ENCODE data around the gene DFFA. TPM values are rescaled to one million over a fixed set of nuclear protein-coding genes. Genes with fewer than 3 reads are reported as not detected.

The DFFA gene
- total RNA-seq, 1 experiment from 2014 or later = 52.0 TPM

GRCh38 chr1:10504249-10504648 is 31.9 kb upstream of the DFFA start:
- H3K9me3 ChIP-seq (ENCODE audit: low read length) = no peaks in the 10 kb centered on the region
- no peak for DNase-seq
- no peak overlapping the region for H2AFZ ChIP-seq (ENCODE audit: low read length)
- H3F3A ChIP-seq (ENCODE audit: low read length, unreplicated experiment) = no peaks in the 10 kb centered on the region
- ChIA-PET CTCF (no interaction called here), POLR2A (ENCODE audit: unreplicated experiment) (no interaction called here)
- intact Hi-C loops (cut with micrococcal nuclease) = no loop called here
- no peak for ATAC-seq
- TF ChIP-seq, protein P1, sequence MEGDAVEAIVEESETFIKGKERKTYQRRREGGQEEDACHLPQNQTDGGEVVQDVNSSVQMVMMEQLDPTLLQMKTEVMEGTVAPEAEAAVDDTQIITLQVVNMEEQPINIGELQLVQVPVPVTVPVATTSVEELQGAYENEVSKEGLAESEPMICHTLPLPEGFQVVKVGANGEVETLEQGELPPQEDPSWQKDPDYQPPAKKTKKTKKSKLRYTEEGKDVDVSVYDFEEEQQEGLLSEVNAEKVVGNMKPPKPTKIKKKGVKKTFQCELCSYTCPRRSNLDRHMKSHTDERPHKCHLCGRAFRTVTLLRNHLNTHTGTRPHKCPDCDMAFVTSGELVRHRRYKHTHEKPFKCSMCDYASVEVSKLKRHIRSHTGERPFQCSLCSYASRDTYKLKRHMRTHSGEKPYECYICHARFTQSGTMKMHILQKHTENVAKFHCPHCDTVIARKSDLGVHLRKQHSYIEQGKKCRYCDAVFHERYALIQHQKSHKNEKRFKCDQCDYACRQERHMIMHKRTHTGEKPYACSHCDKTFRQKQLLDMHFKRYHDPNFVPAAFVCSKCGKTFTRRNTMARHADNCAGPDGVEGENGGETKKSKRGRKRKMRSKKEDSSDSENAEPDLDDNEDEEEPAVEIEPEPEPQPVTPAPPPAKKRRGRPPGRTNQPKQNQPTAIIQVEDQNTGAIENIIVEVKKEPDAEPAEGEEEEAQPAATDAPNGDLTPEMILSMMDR (conservative IDR thresholded peaks at IDR 0.05; ENCODE audit: low read depth, low read length) = no peak
- TF ChIP-seq EZH2 (IDR thresholded peaks at IDR 0.05; ENCODE audit: low read length, unreplicated experiment) (no peak), EZH2phosphoT487 (IDR thresholded peaks at IDR 0.05; ENCODE audit: borderline replicate concordance, low read length) (no peak)
- no peak overlapping the region for H3K27ac ChIP-seq (ENCODE audit: low read length)
- H3K79me2 ChIP-seq (ENCODE audit: low read length) = peaks cover 80% of the 10 kb centered on the region
- H3K4me3 ChIP-seq (ENCODE audit: low read length) = no peak overlapping the region
- peaks cover 14% of the 10 kb centered on the region for H3K4me1 ChIP-seq (ENCODE audit: insufficient read depth, low read length)
- H4K20me1 ChIP-seq (ENCODE audit: low read length) = no peaks in the 10 kb centered on the region
- H3K9ac ChIP-seq (ENCODE audit: low read length) = no peak overlapping the region
- no peak overlapping the region for H3K4me2 ChIP-seq (ENCODE audit: low read length)
- no peaks in the 10 kb centered on the region for H3K27me3 ChIP-seq (ENCODE audit: low read length)
- H3K9me2 ChIP-seq (replicated peaks; ENCODE audit: low read length) = no peaks in the 10 kb centered on the region
- no TSS peak for BruUV-seq (replicated peaks)
- H3K36me3 ChIP-seq (ENCODE audit: low read depth, low read length) = no peaks in the 10 kb centered on the region

GRCh38 chr1:10502206-10502605 is 29.9 kb upstream of the DFFA start:
- ATAC-seq (no peak), DNase-seq (no peak)
- H3F3A ChIP-seq (ENCODE audit: low read length, unreplicated experiment) = no peaks in the 10 kb centered on the region
- no peaks in the 10 kb centered on the region for H3K9me2 ChIP-seq (replicated peaks; ENCODE audit: low read length)
- no peak overlapping the region for H2AFZ ChIP-seq (ENCODE audit: low read length)
- intact Hi-C loops (cut with micrococcal nuclease) = no loop called here
- 0 out of 2 replicates have a peak, but pooled peaks cover 3% of the 10 kb centered on the region for H4K20me1 ChIP-seq (ENCODE audit: low read length)
- ChIA-PET CTCF (interaction anchor here (0.6 kb wide), 2 partner anchors 8 to 466 kb away, joined by 3 to 6 read pairs; no protein-coding TSS in a partner anchor), POLR2A (ENCODE audit: unreplicated experiment) (no interaction called here)
- no peak overlapping the region for H3K9ac ChIP-seq (ENCODE audit: low read length)
- TF ChIP-seq EZH2phosphoT487 (IDR thresholded peaks at IDR 0.05; ENCODE audit: borderline replicate concordance, low read length) (no peak), EZH2 (IDR thresholded peaks at IDR 0.05; ENCODE audit: low read length, unreplicated experiment) (no peak)
- TF ChIP-seq, protein P1 (conservative IDR thresholded peaks at IDR 0.05; ENCODE audit: low read depth, low read length) = no peak
- H3K9me3 ChIP-seq (ENCODE audit: low read length) = no peaks in the 10 kb centered on the region
- no TSS peak for BruUV-seq (replicated peaks)
- peaks cover 81% of the 10 kb centered on the region for H3K79me2 ChIP-seq (ENCODE audit: low read length)
- H3K4me2 ChIP-seq (ENCODE audit: low read length) = no peak overlapping the region
- H3K27me3 ChIP-seq (ENCODE audit: low read length) = no peaks in the 10 kb centered on the region
- no peaks in the 10 kb centered on the region for H3K4me1 ChIP-seq (ENCODE audit: insufficient read depth, low read length)
- no peak overlapping the region for H3K27ac ChIP-seq (ENCODE audit: low read length)
- H3K4me3 ChIP-seq (ENCODE audit: low read length) = no peak overlapping the region
- peaks cover 5% of the 10 kb centered on the region; the same call in 1 of the 2 replicates for H3K36me3 ChIP-seq (ENCODE audit: low read depth, low read length)

DNA sequence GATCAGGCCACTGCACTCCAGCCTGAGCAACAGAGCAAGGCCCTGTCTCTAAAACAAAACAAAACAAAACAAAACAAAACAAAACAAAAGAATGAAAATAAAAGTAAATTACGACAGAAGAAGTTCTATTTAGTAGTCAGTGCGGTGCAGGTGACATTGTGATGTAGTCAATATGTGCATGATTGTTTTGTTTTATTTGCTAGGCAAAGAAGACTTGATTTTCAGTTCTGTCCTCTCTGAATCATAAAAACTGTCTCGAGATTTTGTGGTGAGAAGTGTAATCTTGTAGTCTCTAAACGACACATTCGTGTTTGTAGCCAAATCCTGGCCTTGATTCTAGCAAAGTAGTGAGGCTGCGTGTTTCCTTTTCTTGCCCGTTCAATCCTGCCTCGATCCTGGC is 25.9 kb upstream of the DFFA start:
- peaks cover 83% of the 10 kb centered on the region for H3K79me2 ChIP-seq (ENCODE audit: low read length)
- H3K9me2 ChIP-seq (replicated peaks; ENCODE audit: low read length) = no peaks in the 10 kb centered on the region
- H3K27me3 ChIP-seq (ENCODE audit: low read length) = no peaks in the 10 kb centered on the region
- ChIA-PET POLR2A (ENCODE audit: unreplicated experiment) (no interaction called here), CTCF (no interaction called here)
- no peak overlapping the region for H3K27ac ChIP-seq (ENCODE audit: low read length)
- peaks cover 16% of the 10 kb centered on the region; the same call in 1 of the 2 replicates for H3K36me3 ChIP-seq (ENCODE audit: low read depth, low read length)
- H4K20me1 ChIP-seq (ENCODE audit: low read length) = peaks cover 3% of the 10 kb centered on the region; the same call in 1 of the 2 replicates
- no TSS peak for BruUV-seq (replicated peaks)
- H3K9me3 ChIP-seq (ENCODE audit: low read length) = no peaks in the 10 kb centered on the region
- H2AFZ ChIP-seq (ENCODE audit: low read length) = no peak overlapping the region
- TF ChIP-seq, protein P1 (conservative IDR thresholded peaks at IDR 0.05; ENCODE audit: low read depth, low read length) = no peak
- TF ChIP-seq EZH2phosphoT487 (IDR thresholded peaks at IDR 0.05; ENCODE audit: borderline replicate concordance, low read length) (no peak), EZH2 (IDR thresholded peaks at IDR 0.05; ENCODE audit: low read length, unreplicated experiment) (no peak)
- H3K4me3 ChIP-seq (ENCODE audit: low read length) = no peak overlapping the region
- peaks cover 4% of the 10 kb centered on the region; the same call in 1 of the 2 replicates for H3K4me1 ChIP-seq (ENCODE audit: insufficient read depth, low read length)
- no peaks in the 10 kb centered on the region for H3F3A ChIP-seq (ENCODE audit: low read length, unreplicated experiment)
- H3K9ac ChIP-seq (ENCODE audit: low read length) = no peak overlapping the region
- no peak for ATAC-seq
- no peak for DNase-seq
- no peak overlapping the region for H3K4me2 ChIP-seq (ENCODE audit: low read length)
- intact Hi-C loops (cut with micrococcal nuclease) = no loop called here
